Endothelial cell of umbilical vein (primary cell): ENCODE measurements around the gene MRPL12. TPM values are rescaled to one million over a fixed set of nuclear protein-coding genes. Genes with fewer than 3 reads are reported as not detected.

ENCODE experiments used
- BruUV-seq: library from RNA; stranded (reverse); fragments of 400-500 nt; replicated peaks from 2 replicates; lab custom pipeline; 2021; lab: Mats Ljungman, UMichigan
- CTCF ChIA-PET: fragments of 300-600, 350-600 bp; sonication (Branson Sonifier 250); formaldehyde crosslinking; loops from one replicate; lab custom pipeline; 2021; ENCODE audit warnings: antibody characterized with exemption, inconsistent platforms; lab: Charles Lee
- POLR2A ChIA-PET: fragments of 300-600, 350-600 bp; sonication (Branson Sonifier 250); formaldehyde crosslinking; loops from one replicate; lab custom pipeline; 2021; ENCODE audit warnings: antibody characterized with exemption, inconsistent platforms; lab: Charles Lee
- DNase-seq: peaks from one replicate; pipeline ENCODE4 v3.0.0-alpha.2; 2011; ENCODE audit warnings: low read depth, low spot score
- FAIRE-seq: peaks from 2 replicates; lab custom pipeline; 2011; peaks lifted over from hg19 to GRCh38; lab: Jason Lieb, UNC
- H2AFZ ChIP-seq: 2 replicates; pipeline ENCODE4 v1.6.0; 2012; ENCODE audit warnings: low read depth, low read length, control low read depth, inconsistent platforms
- H3K27ac ChIP-seq: 2 replicates; pipeline ENCODE4 v1.5.1; 2011; ENCODE audit warnings: low read depth, mild to moderate bottlenecking, control low read depth, low read length, moderate library complexity; ENCODE audit not compliant: insufficient read depth
- H3K27me3 ChIP-seq, 2 experiments: 2 replicates each; pipeline versions ENCODE4 v1.6.0 to v1.6.1; 2011; ENCODE audit warnings: low read length in 2 of 2, mixed read lengths in 1 of 2; ENCODE audit not compliant: control insufficient read depth in 2 of 2, insufficient read depth in 2 of 2
- H3K36me3 ChIP-seq, 2 experiments: 2 replicates in 1 of 2; 3 replicates in 1 of 2; pipeline ENCODE4 v1.5.1; 2011; ENCODE audit warnings: low read length in 2 of 2, mild to moderate bottlenecking in 1 of 2, moderate library complexity in 1 of 2; ENCODE audit not compliant: control insufficient read depth in 2 of 2, insufficient read depth in 2 of 2; ENCODE audit errors: extremely low read depth in 1 of 2
- H3K4me1 ChIP-seq: 3 replicates; pipeline ENCODE4 v1.5.1; 2011; ENCODE audit warnings: mild to moderate bottlenecking, low read length; ENCODE audit not compliant: control insufficient read depth, insufficient read depth; ENCODE audit errors: extremely low read depth
- H3K4me2 ChIP-seq: 2 replicates; pipeline ENCODE4 v1.6.1; 2011; ENCODE audit warnings: low read length, control low read depth, mixed read lengths; ENCODE audit not compliant: insufficient read depth
- H3K4me3 ChIP-seq, 3 experiments: fragments of 200-600 bp in 1 of 3; sonication (generic), shearing (Covaris generic) in 1 of 3; replicated peaks in 1 of 3; 2 replicates each; pipeline ENCODE4 v1.5.1; 2011 to 2016; ENCODE audit warnings: control low read depth in 3 of 3, low read length in 3 of 3, mild to moderate bottlenecking in 2 of 3, inconsistent platforms in 1 of 3, low read depth in 1 of 3, moderate library complexity in 1 of 3; ENCODE audit not compliant: insufficient read depth in 1 of 3
- H3K79me2 ChIP-seq: 2 replicates; pipeline ENCODE4 v1.6.0; 2012; ENCODE audit warnings: low read length, inconsistent platforms; ENCODE audit not compliant: control insufficient read depth, insufficient read depth
- H3K9ac ChIP-seq: replicated peaks from 2 replicates; pipeline ENCODE3; 2011; ENCODE audit warnings: low read length, control low read depth; ENCODE audit not compliant: insufficient read depth; ENCODE audit errors: extremely low read depth
- H3K9me1 ChIP-seq: replicated peaks from 3 replicates; pipeline ENCODE4 v1.6.0; 2011; ENCODE audit warnings: mild to moderate bottlenecking, low read length; ENCODE audit not compliant: control insufficient read depth, insufficient read depth; ENCODE audit errors: extremely low read depth
- H3K9me3 ChIP-seq: replicated peaks from 2 replicates; pipeline ENCODE4 v1.5.1; 2012; ENCODE audit warnings: low read length, inconsistent platforms; ENCODE audit not compliant: control insufficient read depth, insufficient read depth
- H4K20me1 ChIP-seq: replicated peaks from 2 replicates; pipeline ENCODE3; 2011; ENCODE audit warnings: mild to moderate bottlenecking, low read length; ENCODE audit not compliant: control insufficient read depth, insufficient read depth; ENCODE audit errors: extremely low read depth
- CTCF ChIP-seq, 2 donors: IDR thresholded peaks; 1 replicate in 1 of 2; 2 replicates in 1 of 2; pipeline ENCODE4 v1.5.1; 2011; ENCODE audit warnings: low read length in 2 of 2, mild to moderate bottlenecking in 2 of 2, moderate library complexity in 2 of 2, control low read depth in 1 of 2, inconsistent platforms in 1 of 2, low read depth in 1 of 2; ENCODE audit not compliant: insufficient read depth in 1 of 2; ENCODE audit errors: extremely low read depth in 1 of 2
- EZH2 ChIP-seq: IDR thresholded peaks from 2 replicates; pipeline ENCODE4 v1.6.1; 2012; ENCODE audit warnings: borderline replicate concordance, low read depth, mild to moderate bottlenecking, moderate library complexity, low read length, inconsistent platforms; ENCODE audit not compliant: severe bottlenecking
- FOS ChIP-seq: IDR thresholded peaks from 2 replicates; pipeline ENCODE4 v1.6.1; 2011; ENCODE audit warnings: mild to moderate bottlenecking, low read length, moderate library complexity, borderline replicate concordance; ENCODE audit not compliant: insufficient read depth
- GATA2 ChIP-seq: IDR thresholded peaks from 2 replicates; pipeline ENCODE4 v1.7.0; 2011; ENCODE audit warnings: low read depth, mild to moderate bottlenecking, moderate library complexity, mixed read lengths, low read length; ENCODE audit not compliant: insufficient read length, insufficient read depth
- JUN ChIP-seq: IDR thresholded peaks from 2 replicates; pipeline ENCODE4 v1.6.1; 2011; ENCODE audit warnings: borderline replicate concordance, low read depth; ENCODE audit not compliant: insufficient read length, insufficient read depth
- MAX ChIP-seq: IDR thresholded peaks from 2 replicates; pipeline ENCODE4 v1.6.1; 2011; ENCODE audit not compliant: insufficient read depth, insufficient read length
- MYC ChIP-seq: IDR thresholded peaks from one replicate; pipeline ENCODE4 v1.6.1; 2011; ENCODE audit warnings: mild to moderate bottlenecking, low read depth, low read length
- POLR2A ChIP-seq: IDR thresholded peaks from 2 replicates; pipeline ENCODE4 v1.6.1; 2012; ENCODE audit warnings: low read depth, mild to moderate bottlenecking, control low read depth, low read length
- POLR2AphosphoS5 ChIP-seq: IDR thresholded peaks from 2 replicates; pipeline ENCODE4 v1.6.1; 2012; ENCODE audit warnings: low read depth, mild to moderate bottlenecking, control low read depth, low read length, moderate library complexity; ENCODE audit not compliant: insufficient read depth
- dilution Hi-C: fragments of 300-500 bp; cut with MboI; formaldehyde crosslinking; loops from one replicate; pipeline ENCODE4 v1.15.0; 2019; ENCODE audit warnings: low sequenced_read_pairs; ENCODE audit not compliant: extremely low pct_ligation_motif_present
- intact Hi-C: fragments of 100-400 bp; cut with micrococcal nuclease; formaldehyde crosslinking; loops from one replicate; pipeline ENCODE4 v1.10.0; 2022
- polyA plus RNA-seq, 4 experiments: library from polyadenylated mRNA; depleted of rRNA in 3 of 4; stranded (reverse) in 3 of 4; unstranded in 1 of 4; fragments of >200 nt; gene quantifications; 2 replicates each; pipeline versions ENCODE4 v1.2.1 to v1.2.3, GENCODE V29; 2011 to 2012; ENCODE audit warnings: missing spikeins in 1 of 4
- total RNA-seq: library from RNA; stranded (reverse); gene quantifications from 2 replicates; pipeline ENCODE4 v1.2.3, GENCODE V29; 2021

The MRPL12 gene
- total and polyA plus RNA-seq, 2 donors (not counting 3 experiments of a cell fraction or from before 2014, with no cell fraction given) = 91.9 to 99.9 TPM

GRCh38 chr17:81659038-81659437 is 44.1 kb upstream of the MRPL12 start:
- H2AFZ ChIP-seq = no peak overlapping the region
- no peak overlapping the region for H3K4me2 ChIP-seq
- H3K9me1 ChIP-seq = no peaks in the 10 kb centered on the region
- H3K9ac ChIP-seq = no peak overlapping the region
- no peak overlapping the region for H3K27ac ChIP-seq
- CTCF ChIA-PET = no interaction called here
- H3K36me3 ChIP-seq = peaks cover 0 to under 1% of the 10 kb centered on the region in 2 experiments
- no peak for TF ChIP-seq CTCF (IDR thresholded peaks at IDR 0.05; ENCODE audit: extremely low read depth in 1 of 2, insufficient read depth in 1 of 2, low read depth in 1 of 2, low read length in 2 of 2)
- TF ChIP-seq FOS = no peak
- no peak for TF ChIP-seq MYC
- no peak for TF ChIP-seq JUN
- TF ChIP-seq GATA2 = no peak
- no peak for TF ChIP-seq POLR2A
- no peak for TF ChIP-seq MAX
- no peak for TF ChIP-seq POLR2AphosphoS5
- TF ChIP-seq EZH2 = no peak
- dilution Hi-C loops (no loop called here), intact Hi-C loops (no loop called here)
- peaks cover 9% of the 10 kb centered on the region for H3K4me1 ChIP-seq
- no peaks in the 10 kb centered on the region for H3K79me2 ChIP-seq
- H4K20me1 ChIP-seq = no peaks in the 10 kb centered on the region
- no TSS peak for BruUV-seq
- H3K27me3 ChIP-seq = no peaks in the 10 kb centered on the region
- FAIRE-seq = no peak
- POLR2A ChIA-PET = interaction anchor here (0.6 kb wide), 1 partner anchor 9 kb away, joined by 3 read pairs; no protein-coding TSS in a partner anchor
- no peak for DNase-seq
- H3K4me3 ChIP-seq = no peak overlapping the region
- no peaks in the 10 kb centered on the region for H3K9me3 ChIP-seq
